HG03280 (cell line): ENCODE data around the gene RGS7.
"Not testable (repeated sequence)": the region's sequence is repeated elsewhere in the genome, so short reads cannot be mapped to it uniquely, and the experiment has no call there.

Experiments
- ATAC-seq: cut with Tn5 transposase; IDR thresholded peaks from one replicate; pipeline ENCODE4 v1.9.1; 2021; ENCODE audit warnings: mild to moderate bottlenecking, moderate library complexity; ENCODE audit not compliant: unreplicated experiment

RGS7 gene

DNA sequence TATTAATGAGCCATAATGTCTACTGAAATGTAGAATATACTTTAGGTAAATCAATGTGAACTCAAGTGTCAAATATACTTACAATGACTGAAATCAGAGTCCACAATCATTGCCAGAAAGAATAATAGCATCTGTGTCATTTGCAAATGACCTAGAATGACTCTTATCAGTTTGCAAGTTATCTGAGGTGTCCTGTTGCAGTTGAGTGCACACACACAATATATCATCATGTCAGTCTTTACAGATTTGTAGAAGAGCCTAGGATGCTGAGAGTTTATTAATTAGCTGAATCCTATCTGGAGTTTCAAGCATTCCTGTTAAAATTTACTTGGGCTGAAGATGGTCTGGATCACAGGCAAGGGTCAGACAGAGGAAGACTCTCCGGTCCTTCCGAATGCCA, 421.1 kb downstream of the RGS7 start:
- ATAC-seq: no peak

DNA sequence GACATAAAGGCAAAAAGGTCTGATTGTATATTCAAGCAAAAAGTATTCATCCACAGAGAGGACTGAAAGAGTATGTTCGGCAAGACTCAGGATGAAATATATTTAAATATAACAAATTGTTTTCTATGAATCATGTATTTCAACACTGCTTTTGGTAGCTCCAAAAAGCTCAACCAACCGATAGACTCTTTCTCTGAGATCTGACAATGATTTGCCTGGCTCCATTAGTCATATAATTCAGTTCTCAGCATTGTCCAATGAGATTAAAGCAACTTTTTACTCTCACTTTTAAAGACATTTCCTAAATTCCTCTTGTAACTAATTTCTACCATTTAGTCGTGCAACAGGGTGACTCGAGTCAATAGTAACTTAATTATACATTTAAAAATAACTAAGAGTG, 426.0 kb downstream of the RGS7 start:
- no peak for ATAC-seq

- no peak for ATAC-seq
Observed at GRCh38 chr1:240928265-240928664, 428.7 kb downstream of the RGS7 start.

GRCh38 chr1:240927821-240928220, 429.2 kb downstream of the RGS7 start:
- ATAC-seq: no peak

GRCh38 chr1:240925273-240925672, 431.7 kb downstream of the RGS7 start:
- no peak for ATAC-seq

DNA sequence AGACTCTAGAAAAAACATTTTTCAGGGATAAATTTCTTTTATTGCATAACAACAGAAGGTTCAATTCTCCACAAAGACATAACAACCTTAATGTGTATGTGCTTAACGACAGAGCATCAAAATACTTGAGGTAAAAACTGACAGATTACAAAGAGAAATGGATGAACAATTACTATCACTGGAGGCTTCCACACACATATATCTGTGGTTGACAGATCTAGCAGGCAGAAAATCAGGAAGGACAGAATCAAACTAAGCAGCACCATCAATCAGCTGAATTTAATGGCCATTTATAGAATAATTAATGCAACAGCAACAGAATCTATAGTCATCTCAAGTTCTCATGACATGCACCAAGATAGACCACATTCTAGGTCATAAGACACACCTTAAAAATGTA, 439.0 kb downstream of the RGS7 start:
- ATAC-seq: no peak

- ATAC-seq: no peak
Observed at GRCh38 chr1:240914506-240914905, 442.5 kb downstream of the RGS7 start.

DNA sequence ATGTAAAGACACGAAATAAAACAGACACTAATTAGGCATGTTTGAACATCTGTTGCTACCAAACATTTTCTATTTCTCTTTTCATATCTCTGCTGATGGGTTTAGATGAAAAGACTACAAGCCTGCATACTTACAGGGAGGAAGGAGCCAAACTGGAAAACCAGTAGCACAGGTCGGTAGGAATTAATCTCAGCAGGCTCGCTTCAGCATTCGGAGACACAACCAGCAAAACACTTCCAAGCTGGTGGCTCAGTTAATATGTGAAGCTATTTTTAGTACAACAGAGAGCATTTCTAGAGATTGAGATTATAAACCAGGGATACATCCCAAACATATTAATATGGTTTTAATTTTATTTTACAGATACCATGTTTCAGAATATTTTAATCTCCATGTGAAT, 444.2 kb downstream of the RGS7 start:
- ATAC-seq: no peak

DNA sequence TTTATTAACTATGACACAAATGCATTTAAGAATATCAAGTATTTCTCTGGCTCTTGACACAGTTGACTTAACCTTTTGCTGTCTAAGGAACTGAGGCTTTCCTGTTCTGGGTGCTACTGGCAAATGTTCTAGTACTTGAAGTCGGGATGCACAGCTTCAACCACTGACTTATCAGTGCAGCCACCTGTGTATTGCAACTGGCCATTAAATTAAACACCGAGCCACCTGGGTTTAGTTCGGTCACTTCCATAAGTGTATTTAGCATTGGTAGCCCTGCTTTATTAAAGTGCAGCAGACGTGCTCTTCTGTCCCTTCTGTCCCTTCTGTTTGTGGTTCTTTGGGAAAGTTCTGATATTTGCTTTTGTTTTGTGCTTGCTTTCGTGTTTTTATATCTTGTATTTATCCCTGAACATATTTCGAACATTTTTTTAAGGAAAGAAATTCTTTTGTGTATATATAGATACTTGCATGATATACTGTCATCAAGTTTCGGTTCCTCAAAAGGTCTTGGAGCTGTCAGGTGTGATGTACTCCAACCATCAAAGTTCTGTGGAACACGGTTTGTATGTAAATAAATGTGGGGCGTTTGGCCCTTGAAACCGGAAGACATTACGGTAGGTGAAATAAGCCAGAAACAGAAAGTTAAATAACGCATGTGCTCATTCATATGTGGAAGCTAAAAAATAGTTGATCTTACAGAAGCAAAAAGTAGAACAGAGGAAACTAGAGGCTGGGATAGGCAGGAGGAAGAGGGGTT, 447.1 kb downstream of the RGS7 start:
- peak; percentile 79 for ATAC-seq

GRCh38 chr1:240906477-240906876, 450.5 kb downstream of the RGS7 start:
- ATAC-seq: no peak

DNA sequence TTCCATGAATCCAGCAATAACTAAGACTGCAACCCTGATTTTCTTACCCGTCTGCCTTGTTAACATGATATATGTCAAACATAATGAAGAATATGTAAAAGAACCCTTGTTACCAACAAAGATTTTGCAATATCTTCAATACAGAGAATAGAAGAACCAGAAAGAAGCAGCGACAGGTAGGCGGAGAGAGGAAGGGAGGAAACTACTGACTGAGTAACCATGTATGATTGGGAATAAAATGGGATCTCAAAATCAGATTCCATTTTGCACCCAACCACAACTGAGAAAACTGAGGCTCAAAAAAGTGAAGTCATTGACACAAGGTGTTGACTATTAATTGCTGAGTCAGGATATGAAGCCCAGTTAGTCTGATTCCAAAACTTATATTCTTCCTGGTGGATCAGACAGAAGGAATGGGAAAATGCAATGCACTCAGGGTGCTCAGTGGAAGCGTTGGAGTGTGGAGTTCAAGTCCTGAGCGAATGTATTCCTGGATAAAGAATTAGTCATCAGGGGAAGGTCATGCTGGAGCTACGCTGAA, 451.7 kb downstream of the RGS7 start:
- no peak for ATAC-seq

GRCh38 chr1:240895424-240895823, 461.6 kb downstream of the RGS7 start:
- not testable (repeated sequence) for ATAC-seq

DNA sequence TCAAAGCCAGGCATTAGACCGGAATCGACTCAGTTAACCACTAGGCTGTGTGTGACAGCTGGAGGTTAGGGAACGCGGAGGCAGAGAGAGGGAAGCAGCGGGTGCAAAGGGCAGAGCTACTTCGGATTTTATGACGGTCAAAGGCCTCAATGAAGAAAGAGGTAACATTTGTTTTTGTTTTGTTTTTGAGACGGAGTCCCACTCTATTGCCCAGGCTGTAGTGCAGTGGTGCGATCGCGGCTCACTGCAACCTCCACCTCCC, 468.3 kb downstream of the RGS7 start:
- no peak for ATAC-seq

DNA sequence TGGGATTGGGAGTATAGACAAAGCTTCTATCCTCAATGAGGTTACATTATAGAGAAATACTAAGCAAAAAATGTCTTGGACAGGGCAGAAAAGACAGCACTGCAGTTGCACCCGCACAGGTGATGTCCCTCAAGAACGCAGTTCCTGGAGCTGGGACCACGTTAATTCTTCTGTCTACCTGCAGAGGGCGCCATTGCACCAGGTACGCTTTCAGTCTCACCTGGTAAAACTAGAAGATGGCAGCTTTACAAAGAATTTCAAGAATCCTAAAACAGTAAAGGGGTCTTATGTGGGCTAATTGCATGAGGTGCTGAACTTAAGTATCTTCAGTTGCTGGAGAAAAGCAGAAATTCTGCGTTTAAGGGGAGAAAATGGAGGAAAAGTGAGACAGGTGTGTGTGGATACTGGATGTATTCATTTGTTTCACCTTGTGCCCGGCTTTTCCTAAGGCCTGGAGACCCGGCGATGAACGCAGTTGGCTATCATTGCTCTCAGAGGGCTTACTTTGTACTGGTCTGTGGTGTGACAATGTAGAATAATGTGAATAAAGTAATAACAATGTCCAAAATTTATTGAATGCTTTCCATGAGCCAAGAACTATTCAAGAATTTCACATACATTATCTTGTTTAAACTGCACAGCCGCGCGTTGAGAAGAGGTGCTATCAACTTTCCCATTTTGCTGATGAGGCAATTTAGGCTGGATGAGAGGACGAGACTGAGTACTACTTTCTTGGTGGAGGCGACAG, 468.8 kb downstream of the RGS7 start:
- ATAC-seq: no peak

GRCh38 chr1:240883490-240883889, 473.5 kb downstream of the RGS7 start:
- no peak for ATAC-seq

DNA sequence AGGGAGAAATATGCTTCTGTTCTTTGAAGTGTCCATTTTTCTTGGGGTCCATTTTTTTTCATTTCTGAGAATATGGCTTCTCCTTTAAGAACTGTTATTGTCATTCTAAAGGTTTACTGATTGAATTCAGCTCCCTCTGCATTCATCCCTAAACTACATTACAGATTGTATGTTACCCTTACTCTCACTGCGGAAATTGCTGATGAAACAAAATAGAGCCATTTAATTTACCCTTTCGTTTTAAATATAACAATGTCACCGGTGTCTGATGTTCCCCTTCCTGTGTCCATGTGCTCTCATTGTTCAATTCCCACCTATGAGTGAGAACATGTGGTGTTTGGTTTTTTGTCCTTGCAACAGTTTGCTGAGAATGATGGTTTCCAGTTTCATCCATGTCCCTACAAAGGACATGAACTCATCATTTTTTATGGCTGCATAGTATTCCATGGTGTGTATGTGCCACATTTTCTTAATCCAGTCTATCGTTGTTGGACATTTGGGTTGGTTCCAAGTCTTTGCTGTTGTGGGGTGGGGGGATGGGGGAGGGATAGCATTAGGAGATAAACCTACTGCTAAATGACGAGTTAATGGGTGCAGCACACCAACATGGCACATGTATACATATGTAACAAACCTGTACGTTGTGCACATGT, 474.2 kb downstream of the RGS7 start:
- ATAC-seq: not testable (repeated sequence)

GRCh38 chr1:240878631-240879030, 478.4 kb downstream of the RGS7 start:
- no peak for ATAC-seq

DNA sequence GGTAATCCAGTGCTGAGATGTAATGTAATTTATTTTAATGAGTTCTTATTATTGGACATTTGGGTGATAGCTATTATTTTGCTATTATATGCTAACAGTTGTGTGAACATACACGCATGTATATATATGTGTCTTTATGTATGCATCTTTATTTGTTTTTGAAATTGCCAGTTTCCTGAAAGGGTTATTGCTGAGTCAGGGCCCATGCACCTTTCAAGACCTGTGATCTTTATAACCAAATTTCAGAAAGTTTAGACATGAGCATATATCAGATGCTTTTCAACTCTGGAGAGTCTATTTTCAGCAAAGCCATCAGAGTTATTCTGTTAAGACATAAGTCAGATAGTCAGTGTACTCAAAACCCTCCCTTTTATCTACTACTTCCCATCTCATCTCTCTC, 479.4 kb downstream of the RGS7 start:
- no peak for ATAC-seq

- ATAC-seq: no peak
Observed at GRCh38 chr1:240876071-240876470, 480.9 kb downstream of the RGS7 start.

GRCh38 chr1:240869071-240869470, 487.9 kb downstream of the RGS7 start:
- ATAC-seq: no peak

GRCh38 chr1:240866724-240867123, 490.3 kb downstream of the RGS7 start:
- ATAC-seq: no peak

- ATAC-seq: no peak
Observed at GRCh38 chr1:240860023-240860422, 497.0 kb downstream of the RGS7 start.
